Neural crest cell (in vitro differentiated cells): ENCODE data around the gene SLN. TPM values are rescaled to one million over a fixed set of nuclear protein-coding genes. Genes with fewer than 3 reads are reported as not detected.

Experiments used
- DNase-seq: peaks from one replicate; pipeline ENCODE4 v3.0.0; 2021; ENCODE audit warnings: low read depth, mixed read lengths, low spot score
- H3K27ac Mint-ChIP-seq: one replicate; pipeline ENCODE4 v1.8.0; 2021; ENCODE audit warnings: mild to moderate bottlenecking, mixed read lengths; ENCODE audit not compliant: unreplicated experiment
- H3K27me3 Mint-ChIP-seq: 2 replicates; pipeline ENCODE4 v1.8.0; 2021; ENCODE audit warnings: low read depth, mild to moderate bottlenecking, mixed read lengths
- H3K36me3 Mint-ChIP-seq: 2 replicates; pipeline ENCODE4 v1.8.0; 2021; ENCODE audit warnings: low read depth, mild to moderate bottlenecking, mixed read lengths
- H3K4me1 Mint-ChIP-seq: 2 replicates; pipeline ENCODE4 v1.8.0; 2021; ENCODE audit warnings: mixed read lengths
- H3K4me3 Mint-ChIP-seq: one replicate; pipeline ENCODE4 v1.8.0; 2021; ENCODE audit warnings: mild to moderate bottlenecking, mixed read lengths
- H3K9me3 Mint-ChIP-seq: 2 replicates; pipeline ENCODE4 v1.8.0; 2021; ENCODE audit warnings: mixed read lengths
- total RNA-seq: library from RNA; stranded (reverse); gene quantifications from 2 replicates; pipeline ENCODE4 v1.2.1, GENCODE V29; 2021
- TF ChIP-seq, protein P1 (sequence below): fragments of 200-600 bp; sonication (generic); conservative IDR thresholded peaks from 2 replicates; pipeline ENCODE4 v1.5.0; 2021; ENCODE audit warnings: antibody characterized with exemption, mild to moderate bottlenecking

The SLN gene
- total RNA-seq, 1 donor from 2014 or later, result not detected

DNA sequence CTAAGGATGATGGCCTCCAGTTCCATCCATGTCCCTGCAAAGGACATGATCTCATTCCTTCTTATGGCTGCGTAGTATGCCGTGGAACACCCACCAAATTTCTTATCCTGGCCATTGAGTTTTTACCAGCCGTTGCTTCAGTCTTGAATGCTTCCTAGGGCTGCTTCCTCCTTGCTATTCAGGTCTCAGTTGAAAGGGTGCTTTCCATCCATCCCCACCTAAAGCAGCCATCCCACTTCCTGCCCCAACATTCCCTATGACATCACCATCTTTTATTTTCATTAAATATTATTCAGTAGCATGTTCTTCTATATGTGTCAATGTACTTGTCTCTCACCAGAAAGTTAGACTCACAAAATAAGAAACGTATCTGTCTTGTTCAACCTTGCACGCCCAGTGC lies 40.7 kb upstream of the SLN start:
- Mint-ChIP-seq H3K4me1 (peaks cover 15% of the 10 kb centered on the region), H3K4me3 (no peak overlapping the region), H3K36me3 (peaks cover 5% of the 10 kb centered on the region), H3K27me3 (no peaks in the 10 kb centered on the region), H3K9me3 (peaks cover 4% of the 10 kb centered on the region), H3K27ac (no peak overlapping the region)
- TF ChIP-seq, protein P1, sequence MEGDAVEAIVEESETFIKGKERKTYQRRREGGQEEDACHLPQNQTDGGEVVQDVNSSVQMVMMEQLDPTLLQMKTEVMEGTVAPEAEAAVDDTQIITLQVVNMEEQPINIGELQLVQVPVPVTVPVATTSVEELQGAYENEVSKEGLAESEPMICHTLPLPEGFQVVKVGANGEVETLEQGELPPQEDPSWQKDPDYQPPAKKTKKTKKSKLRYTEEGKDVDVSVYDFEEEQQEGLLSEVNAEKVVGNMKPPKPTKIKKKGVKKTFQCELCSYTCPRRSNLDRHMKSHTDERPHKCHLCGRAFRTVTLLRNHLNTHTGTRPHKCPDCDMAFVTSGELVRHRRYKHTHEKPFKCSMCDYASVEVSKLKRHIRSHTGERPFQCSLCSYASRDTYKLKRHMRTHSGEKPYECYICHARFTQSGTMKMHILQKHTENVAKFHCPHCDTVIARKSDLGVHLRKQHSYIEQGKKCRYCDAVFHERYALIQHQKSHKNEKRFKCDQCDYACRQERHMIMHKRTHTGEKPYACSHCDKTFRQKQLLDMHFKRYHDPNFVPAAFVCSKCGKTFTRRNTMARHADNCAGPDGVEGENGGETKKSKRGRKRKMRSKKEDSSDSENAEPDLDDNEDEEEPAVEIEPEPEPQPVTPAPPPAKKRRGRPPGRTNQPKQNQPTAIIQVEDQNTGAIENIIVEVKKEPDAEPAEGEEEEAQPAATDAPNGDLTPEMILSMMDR, result no peak
- no peak for DNase-seq

DNA sequence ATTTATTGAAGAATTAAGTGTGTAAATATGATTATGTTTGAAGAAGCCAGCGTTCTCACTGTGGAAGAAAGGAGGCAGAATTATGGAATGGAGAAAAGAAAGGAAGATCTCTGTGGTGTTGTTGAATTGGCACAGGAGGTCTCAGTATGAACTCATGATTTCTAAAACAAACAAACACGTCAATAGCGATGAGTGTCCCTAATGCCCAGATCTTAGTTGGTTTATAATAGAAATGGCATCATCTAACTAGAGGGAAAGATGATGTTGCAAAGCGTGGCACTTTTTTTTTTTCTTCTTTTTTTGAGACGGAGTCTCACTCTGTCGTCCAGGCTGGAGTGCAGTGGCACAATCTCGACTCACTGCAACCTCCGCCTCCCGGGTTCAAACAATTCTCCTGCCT lies 39.2 kb upstream of the SLN start:
- TF ChIP-seq, protein P1, result no peak
- no peaks in the 10 kb centered on the region for H3K9me3 Mint-ChIP-seq

DNA sequence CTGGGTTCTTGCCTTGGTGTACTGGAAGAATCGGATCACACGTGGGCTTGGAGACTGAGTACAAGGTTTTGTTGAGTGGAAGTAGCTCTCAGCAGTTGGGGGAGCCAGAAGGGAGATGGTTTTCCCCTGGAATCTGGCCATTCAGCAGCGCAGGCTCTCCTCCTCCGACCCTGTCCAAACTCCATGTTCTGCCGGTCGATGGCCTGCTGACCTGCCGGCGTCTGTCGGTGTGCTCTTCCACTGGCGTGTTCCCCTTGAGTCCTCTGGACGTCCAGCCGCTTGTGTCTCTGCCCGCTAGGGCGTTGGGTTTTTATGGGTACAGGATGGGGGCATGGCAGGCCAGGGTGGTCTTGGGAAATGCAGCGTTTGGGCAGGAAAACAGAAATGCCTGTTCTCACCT lies 38.5 kb upstream of the SLN start:
- H3K4me1 Mint-ChIP-seq, result peaks cover 5% of the 10 kb centered on the region
- H3K36me3 Mint-ChIP-seq, result no peaks in the 10 kb centered on the region
- H3K27me3 Mint-ChIP-seq, result no peaks in the 10 kb centered on the region
- no peak overlapping the region for H3K4me3 Mint-ChIP-seq
- no peak for DNase-seq
- TF ChIP-seq, protein P1, result no peak
- no peak overlapping the region for H3K27ac Mint-ChIP-seq
- no peaks in the 10 kb centered on the region for H3K9me3 Mint-ChIP-seq

More for the DNA sequence above, 39.2 kb upstream of the SLN start:
- Mint-ChIP-seq H3K4me1 (peaks cover 7% of the 10 kb centered on the region), H3K27ac (no peak overlapping the region), H3K36me3 (no peaks in the 10 kb centered on the region), H3K27me3 (no peaks in the 10 kb centered on the region), H3K4me3 (no peak overlapping the region)
- DNase-seq, result no peak

DNA sequence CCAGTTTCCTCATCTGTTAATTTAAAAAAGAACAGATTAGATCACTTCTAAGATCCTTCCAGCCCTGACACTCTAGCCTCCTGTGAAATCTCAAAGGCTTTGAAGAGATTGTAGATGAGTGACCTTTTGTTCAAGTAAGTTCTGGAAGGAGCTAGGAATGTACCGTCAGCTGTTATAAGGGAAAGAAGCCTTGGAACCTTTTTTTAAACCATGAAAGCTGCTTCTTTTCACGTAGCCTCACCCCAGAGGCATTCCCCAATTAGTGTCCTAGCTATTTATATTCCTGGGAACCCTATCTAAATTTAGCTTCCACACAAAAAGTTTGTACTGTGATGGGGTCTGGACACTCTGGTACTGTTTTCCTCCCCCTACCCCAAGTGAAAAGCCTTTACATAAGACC lies 35.8 kb upstream of the SLN start:
- Mint-ChIP-seq H3K4me3 (no peak overlapping the region), H3K36me3 (no peaks in the 10 kb centered on the region), H3K27me3 (no peaks in the 10 kb centered on the region), H3K9me3 (no peaks in the 10 kb centered on the region), H3K4me1 (peaks cover 8% of the 10 kb centered on the region), H3K27ac (no peak overlapping the region)
- TF ChIP-seq, protein P1, result no peak
- no peak for DNase-seq

DNA sequence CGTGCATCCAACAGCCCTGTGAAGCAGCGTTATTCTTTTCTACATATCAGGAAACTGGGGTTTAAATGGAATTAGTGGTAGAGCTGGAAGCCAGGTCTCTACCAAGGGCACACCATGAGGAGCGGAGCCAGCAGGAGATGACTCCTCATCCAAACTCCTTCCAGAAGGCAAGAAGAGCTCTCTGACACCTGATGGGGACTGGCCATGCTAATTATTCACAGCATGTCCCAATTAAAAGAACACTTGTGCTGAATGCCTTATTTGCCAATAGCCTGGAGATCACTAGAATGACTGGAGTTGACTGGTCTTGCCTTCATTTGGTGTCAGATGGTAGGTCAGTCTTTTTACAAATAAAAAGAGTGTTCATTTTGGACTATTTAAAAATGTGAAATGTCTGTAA lies 32.9 kb upstream of the SLN start:
- no peak overlapping the region for H3K4me3 Mint-ChIP-seq
- H3K4me1 Mint-ChIP-seq, result peaks cover 8% of the 10 kb centered on the region
- DNase-seq, result no peak
- H3K9me3 Mint-ChIP-seq, result peaks cover 5% of the 10 kb centered on the region
- TF ChIP-seq, protein P1, result no peak
- no peaks in the 10 kb centered on the region for H3K27me3 Mint-ChIP-seq
- no peaks in the 10 kb centered on the region for H3K36me3 Mint-ChIP-seq
- no peak overlapping the region for H3K27ac Mint-ChIP-seq

DNA sequence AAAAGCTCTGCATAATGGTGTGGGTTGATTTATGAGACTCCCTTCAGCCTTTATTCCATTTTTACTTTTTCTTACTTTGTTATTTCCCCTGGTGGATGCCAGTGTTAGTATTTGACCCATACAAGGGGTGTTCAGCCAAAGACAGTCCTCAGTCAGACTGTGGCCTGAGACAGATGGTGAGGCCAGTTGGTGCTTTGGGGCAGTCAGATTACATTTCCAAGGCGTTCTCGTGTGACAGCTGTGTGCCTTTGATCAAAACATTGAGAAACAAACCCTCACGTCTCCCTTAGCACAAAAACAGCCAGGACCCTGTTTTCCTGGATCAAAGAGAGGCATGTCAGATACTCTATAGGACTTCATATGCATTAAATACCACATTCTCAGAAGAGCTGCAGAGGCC lies 31.3 kb upstream of the SLN start:
- no peaks in the 10 kb centered on the region for H3K36me3 Mint-ChIP-seq
- peaks cover 8% of the 10 kb centered on the region for H3K4me1 Mint-ChIP-seq
- TF ChIP-seq, protein P1, result no peak
- H3K27ac Mint-ChIP-seq, result no peak overlapping the region
- no peaks in the 10 kb centered on the region for H3K27me3 Mint-ChIP-seq
- H3K4me3 Mint-ChIP-seq, result no peak overlapping the region
- DNase-seq, result no peak
- H3K9me3 Mint-ChIP-seq, result peaks cover 8% of the 10 kb centered on the region
